ENCODE measurements around the gene SDC1. TPM values are rescaled to one million over a fixed set of nuclear protein-coding genes. Genes with fewer than 3 reads are reported as not detected.

Gene SDC1
- total RNA-seq, 1 donor from 2014 or later: 0.63 TPM

DNA sequence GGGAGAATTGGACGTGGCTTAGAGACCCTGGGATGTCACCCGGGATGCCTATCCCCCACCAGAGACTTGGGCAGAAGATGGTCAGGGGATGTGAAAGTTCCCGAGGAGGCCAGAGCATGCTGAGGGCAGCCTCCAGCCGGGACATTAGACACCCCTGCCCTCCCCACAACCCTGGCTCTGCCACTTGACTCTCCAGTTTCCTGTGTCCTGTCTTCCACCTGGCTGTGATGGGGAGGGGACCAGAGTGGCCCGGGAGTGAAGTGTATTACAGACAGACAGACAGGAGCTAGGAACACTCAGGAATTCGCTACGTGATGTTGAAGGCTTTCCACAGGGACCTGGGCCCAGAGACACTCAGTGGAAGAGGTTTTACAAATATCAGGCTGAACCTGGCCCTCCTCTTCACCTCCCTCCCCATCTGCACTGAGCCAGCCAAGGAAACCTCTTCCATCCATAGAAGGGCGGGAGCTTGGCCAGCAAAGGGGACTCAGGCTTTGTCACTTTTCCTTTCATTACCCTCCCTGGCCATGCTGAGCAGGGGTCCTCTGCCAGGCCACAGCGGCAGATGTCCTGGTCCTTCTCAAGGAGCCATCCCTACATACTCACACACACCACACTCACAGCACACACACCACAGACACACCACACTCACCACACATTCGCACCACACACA is 60.7 kb downstream of the SDC1 start:
- H3K27me3 Mint-ChIP-seq: peaks cover 13% of the 10 kb centered on the region
- DNase-seq: no peak
- no peak overlapping the region for H3K4me3 Mint-ChIP-seq
- H3K27ac Mint-ChIP-seq: no peak overlapping the region
- no peaks in the 10 kb centered on the region for H3K36me3 Mint-ChIP-seq (ENCODE audit: low read depth)
- H3K9me3 Mint-ChIP-seq: no peaks in the 10 kb centered on the region
- intact Hi-C loops (cut with micrococcal nuclease): no loop called here
- no peaks in the 10 kb centered on the region for H3K4me1 Mint-ChIP-seq

DNA sequence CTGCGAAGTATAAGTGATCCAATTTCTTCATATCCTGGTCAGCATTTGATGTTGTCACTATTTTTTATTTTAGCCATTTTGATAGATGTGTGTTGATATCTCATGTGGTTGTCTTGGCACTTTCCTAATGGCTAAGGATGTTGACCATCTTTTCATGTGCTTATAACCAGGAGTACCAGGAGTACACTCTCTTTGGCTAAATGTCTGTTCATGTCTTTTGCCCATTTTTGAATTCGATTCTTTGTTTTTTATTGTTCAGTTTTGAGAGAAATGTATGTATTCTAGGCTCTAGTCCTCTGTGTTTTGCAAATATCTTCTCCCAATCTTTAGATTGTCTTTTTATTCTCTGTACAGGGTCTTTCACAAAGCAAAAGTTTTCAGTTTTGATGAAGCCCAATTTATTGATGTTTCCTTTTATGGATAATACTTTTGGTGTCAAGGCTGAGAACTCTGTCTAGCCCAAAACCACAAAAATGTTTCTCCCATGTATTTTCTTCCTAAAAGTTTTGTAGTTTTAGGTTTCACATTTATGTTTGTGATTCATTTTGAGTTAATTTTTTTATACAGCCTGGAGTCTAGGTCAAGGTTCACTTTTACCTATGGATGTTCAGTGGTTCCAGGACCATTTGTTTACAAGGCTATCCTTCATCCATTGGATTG is 65.4 kb downstream of the SDC1 start:
- no peak overlapping the region for H3K27ac Mint-ChIP-seq
- intact Hi-C loops (cut with micrococcal nuclease): no loop called here
- H3K4me1 Mint-ChIP-seq: no peaks in the 10 kb centered on the region
- no peaks in the 10 kb centered on the region for H3K9me3 Mint-ChIP-seq
- H3K36me3 Mint-ChIP-seq (ENCODE audit: low read depth): no peaks in the 10 kb centered on the region
- no peak for DNase-seq
- H3K27me3 Mint-ChIP-seq: peaks cover 21% of the 10 kb centered on the region
- H3K4me3 Mint-ChIP-seq: no peak overlapping the region

- no peak for DNase-seq
- H3K9me3 Mint-ChIP-seq: no peaks in the 10 kb centered on the region
- intact Hi-C loops (cut with micrococcal nuclease): no loop called here
- H3K4me1 Mint-ChIP-seq: no peaks in the 10 kb centered on the region
- no peak overlapping the region for H3K4me3 Mint-ChIP-seq
- peaks cover 24% of the 10 kb centered on the region for H3K27me3 Mint-ChIP-seq
- H3K27ac Mint-ChIP-seq: no peak overlapping the region
- H3K36me3 Mint-ChIP-seq (ENCODE audit: low read depth): no peaks in the 10 kb centered on the region
Measured at GRCh38 chr2:20157193-20157891, 67.6 kb downstream of the SDC1 start.

GRCh38 chr2:20156836-20157192 is 68.1 kb downstream of the SDC1 start:
- intact Hi-C loops (cut with micrococcal nuclease): no loop called here
- Mint-ChIP-seq H3K9me3 (no peaks in the 10 kb centered on the region), H3K4me3 (no peak overlapping the region), H3K27ac (no peak overlapping the region), H3K4me1 (no peaks in the 10 kb centered on the region), H3K27me3 (peaks cover 21% of the 10 kb centered on the region), H3K36me3 (ENCODE audit: low read depth) (no peaks in the 10 kb centered on the region)
- DNase-seq: no peak

GRCh38 chr2:20156076-20156759 is 68.7 kb downstream of the SDC1 start:
- Mint-ChIP-seq H3K27me3 (peaks cover 21% of the 10 kb centered on the region), H3K36me3 (ENCODE audit: low read depth) (no peaks in the 10 kb centered on the region), H3K9me3 (no peaks in the 10 kb centered on the region), H3K4me3 (no peak overlapping the region), H3K27ac (no peak overlapping the region), H3K4me1 (no peaks in the 10 kb centered on the region)
- no peak for DNase-seq
- intact Hi-C loops (cut with micrococcal nuclease): no loop called here

DNA sequence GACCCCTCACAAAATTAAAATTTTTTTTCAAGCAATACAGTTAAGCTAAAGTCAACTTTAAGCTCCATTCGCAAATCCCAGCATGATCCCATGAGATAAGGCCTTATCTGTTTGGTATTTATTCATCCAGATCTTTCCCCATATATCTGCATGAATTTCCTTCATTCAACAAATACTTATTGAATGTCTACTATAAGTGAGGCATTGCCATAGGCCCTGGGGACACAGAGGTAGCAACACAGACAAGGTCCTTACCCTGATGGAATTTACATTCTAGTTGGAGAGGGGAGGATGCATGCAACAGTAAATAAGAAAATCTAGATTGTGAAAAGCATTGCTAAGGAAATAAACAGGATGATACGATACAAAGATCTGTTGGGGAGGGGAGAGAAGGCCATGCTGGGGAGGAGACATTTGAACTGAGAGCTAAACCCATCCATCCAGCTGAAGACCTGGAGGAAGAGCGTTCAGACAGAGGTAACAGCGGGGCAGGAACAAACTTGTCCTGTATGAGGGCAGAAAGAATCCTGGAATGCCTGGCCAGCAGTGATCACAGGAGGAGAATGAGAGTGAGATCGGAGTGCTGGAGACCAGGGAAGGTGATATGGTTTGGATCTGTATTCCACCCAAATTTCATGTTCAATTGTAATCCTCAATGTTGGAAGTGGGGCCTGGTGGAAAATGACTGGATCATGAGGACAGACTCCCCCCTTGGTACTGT is 71.6 kb downstream of the SDC1 start:
- no peaks in the 10 kb centered on the region for H3K4me1 Mint-ChIP-seq
- DNase-seq: no peak
- no peaks in the 10 kb centered on the region for H3K36me3 Mint-ChIP-seq (ENCODE audit: low read depth)
- intact Hi-C loops (cut with micrococcal nuclease): no loop called here
- peaks cover 18% of the 10 kb centered on the region for H3K27me3 Mint-ChIP-seq
- H3K27ac Mint-ChIP-seq: no peak overlapping the region
- no peaks in the 10 kb centered on the region for H3K9me3 Mint-ChIP-seq
- H3K4me3 Mint-ChIP-seq: no peak overlapping the region

DNA sequence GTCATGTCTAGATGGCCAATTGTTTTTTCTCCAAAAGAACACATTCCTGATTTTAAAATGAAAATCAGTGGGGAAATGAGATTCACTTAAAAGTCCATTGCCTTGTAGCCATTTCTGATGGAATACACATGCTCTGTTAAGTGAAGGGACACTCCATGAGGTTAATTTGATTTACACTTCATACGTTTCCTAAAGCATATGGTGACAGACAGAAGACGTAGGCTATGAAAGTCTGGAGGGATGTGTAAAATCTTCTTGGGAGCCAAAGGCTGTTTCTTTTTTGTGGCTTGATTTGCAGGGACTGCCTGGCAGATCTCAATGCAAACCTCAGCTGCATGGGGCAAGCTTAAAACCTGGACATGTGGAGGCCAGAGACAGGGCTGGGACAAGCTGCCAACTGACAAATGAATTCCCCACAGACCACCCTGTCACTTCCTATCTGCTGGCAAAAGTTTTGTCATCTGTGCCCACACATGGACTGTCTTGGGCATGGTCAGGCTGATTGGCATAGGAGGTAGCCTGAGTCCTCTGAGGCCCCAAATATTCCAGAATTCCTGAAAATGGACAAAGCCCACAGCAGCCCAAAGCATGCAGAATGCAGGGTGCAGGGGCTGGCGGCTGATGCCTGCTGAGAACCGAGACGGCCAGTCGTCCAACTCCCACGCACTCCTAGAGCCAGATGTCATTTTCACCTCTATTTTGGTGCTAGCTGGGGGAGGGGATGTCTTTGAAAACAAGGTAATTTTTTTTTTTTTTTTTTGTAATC is 73.9 kb downstream of the SDC1 start:
- Mint-ChIP-seq H3K27ac (no peak overlapping the region), H3K9me3 (no peaks in the 10 kb centered on the region), H3K4me1 (no peaks in the 10 kb centered on the region), H3K4me3 (no peak overlapping the region), H3K36me3 (ENCODE audit: low read depth) (no peaks in the 10 kb centered on the region), H3K27me3 (peaks cover 21% of the 10 kb centered on the region)
- intact Hi-C loops (cut with micrococcal nuclease): no loop called here
- no peak for DNase-seq

Other genes with a start within 250 kb of the SDC1 start
- 8.1 and 9.0 TPM in 2 replicates for gene WDR35, start 235.0 kb downstream of the SDC1 start, total RNA-seq
- not detected in 2 replicates for gene MATN3, start 212.5 kb downstream of the SDC1 start, total RNA-seq
- 24.3 and 25.3 TPM in 2 replicates for gene LAPTM4A, start 173.5 kb downstream of the SDC1 start, total RNA-seq
- gene PUM2, start 125.7 kb upstream of the SDC1 start, total RNA-seq: 122 and 130 TPM in 2 replicates
- gene RHOB, start 221.9 kb upstream of the SDC1 start, total RNA-seq: 16.4 and 18.5 TPM in 2 replicates

All from activated CD4-positive, alpha-beta T cell treated with anti-CD3 and anti-CD28 coated beads, Interleukin-2, amount 10 ng/mL, durations not matched to agents 24 days and 14 days (primary cell).